Neural crest cell (in vitro differentiated cells): ENCODE data around the gene INPP4B. TPM values are rescaled to one million over a fixed set of nuclear protein-coding genes. Genes with fewer than 3 reads are reported as not detected.

Source experiments
- DNase-seq: peaks from one replicate; pipeline ENCODE4 v3.0.0; 2021; ENCODE audit warnings: low read depth, mixed read lengths, low spot score
- H3K27ac Mint-ChIP-seq: one replicate; pipeline ENCODE4 v1.8.0; 2021; ENCODE audit warnings: mild to moderate bottlenecking, mixed read lengths; ENCODE audit not compliant: unreplicated experiment
- H3K27me3 Mint-ChIP-seq: 2 replicates; pipeline ENCODE4 v1.8.0; 2021; ENCODE audit warnings: low read depth, mild to moderate bottlenecking, mixed read lengths
- H3K36me3 Mint-ChIP-seq: 2 replicates; pipeline ENCODE4 v1.8.0; 2021; ENCODE audit warnings: low read depth, mild to moderate bottlenecking, mixed read lengths
- H3K4me1 Mint-ChIP-seq: 2 replicates; pipeline ENCODE4 v1.8.0; 2021; ENCODE audit warnings: mixed read lengths
- H3K4me3 Mint-ChIP-seq: one replicate; pipeline ENCODE4 v1.8.0; 2021; ENCODE audit warnings: mild to moderate bottlenecking, mixed read lengths
- H3K9me3 Mint-ChIP-seq: 2 replicates; pipeline ENCODE4 v1.8.0; 2021; ENCODE audit warnings: mixed read lengths
- total RNA-seq: library from RNA; stranded (reverse); gene quantifications from 2 replicates; pipeline ENCODE4 v1.2.1, GENCODE V29; 2021
- TF ChIP-seq, protein P1 (sequence below): fragments of 200-600 bp; sonication (generic); conservative IDR thresholded peaks from 2 replicates; pipeline ENCODE4 v1.5.0; 2021; ENCODE audit warnings: antibody characterized with exemption, mild to moderate bottlenecking

Gene INPP4B
- total RNA-seq, 1 donor from 2014 or later = 7.3 TPM

DNA sequence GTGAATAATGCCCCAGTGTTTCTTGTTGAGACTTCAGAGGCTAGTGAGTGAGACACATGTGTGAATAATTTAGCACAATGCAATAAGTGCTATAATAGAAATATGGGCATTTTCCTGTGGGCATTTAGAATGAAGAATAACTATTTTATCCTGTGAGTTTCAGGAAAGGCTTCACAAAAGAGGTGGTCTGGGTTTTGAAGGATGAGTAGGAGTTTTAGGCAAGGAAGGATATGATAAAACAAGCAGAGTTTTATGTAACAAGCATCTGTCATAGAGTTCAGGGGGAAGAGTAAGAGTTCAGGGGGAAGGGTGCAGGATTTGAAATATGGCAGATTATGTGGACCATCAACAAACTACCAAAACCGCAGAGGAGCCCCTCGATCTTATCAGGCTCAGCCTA lies 529.2 kb downstream of the INPP4B start:
- H3K9me3 Mint-ChIP-seq = peaks cover 12% of the 10 kb centered on the region
- H3K27me3 Mint-ChIP-seq = no peaks in the 10 kb centered on the region
- H3K4me3 Mint-ChIP-seq = no peak overlapping the region
- TF ChIP-seq, protein P1, sequence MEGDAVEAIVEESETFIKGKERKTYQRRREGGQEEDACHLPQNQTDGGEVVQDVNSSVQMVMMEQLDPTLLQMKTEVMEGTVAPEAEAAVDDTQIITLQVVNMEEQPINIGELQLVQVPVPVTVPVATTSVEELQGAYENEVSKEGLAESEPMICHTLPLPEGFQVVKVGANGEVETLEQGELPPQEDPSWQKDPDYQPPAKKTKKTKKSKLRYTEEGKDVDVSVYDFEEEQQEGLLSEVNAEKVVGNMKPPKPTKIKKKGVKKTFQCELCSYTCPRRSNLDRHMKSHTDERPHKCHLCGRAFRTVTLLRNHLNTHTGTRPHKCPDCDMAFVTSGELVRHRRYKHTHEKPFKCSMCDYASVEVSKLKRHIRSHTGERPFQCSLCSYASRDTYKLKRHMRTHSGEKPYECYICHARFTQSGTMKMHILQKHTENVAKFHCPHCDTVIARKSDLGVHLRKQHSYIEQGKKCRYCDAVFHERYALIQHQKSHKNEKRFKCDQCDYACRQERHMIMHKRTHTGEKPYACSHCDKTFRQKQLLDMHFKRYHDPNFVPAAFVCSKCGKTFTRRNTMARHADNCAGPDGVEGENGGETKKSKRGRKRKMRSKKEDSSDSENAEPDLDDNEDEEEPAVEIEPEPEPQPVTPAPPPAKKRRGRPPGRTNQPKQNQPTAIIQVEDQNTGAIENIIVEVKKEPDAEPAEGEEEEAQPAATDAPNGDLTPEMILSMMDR = no peak
- H3K36me3 Mint-ChIP-seq = peaks cover 5% of the 10 kb centered on the region
- DNase-seq = no peak
- no peak overlapping the region for H3K27ac Mint-ChIP-seq
- H3K4me1 Mint-ChIP-seq = peaks cover 10% of the 10 kb centered on the region

DNA sequence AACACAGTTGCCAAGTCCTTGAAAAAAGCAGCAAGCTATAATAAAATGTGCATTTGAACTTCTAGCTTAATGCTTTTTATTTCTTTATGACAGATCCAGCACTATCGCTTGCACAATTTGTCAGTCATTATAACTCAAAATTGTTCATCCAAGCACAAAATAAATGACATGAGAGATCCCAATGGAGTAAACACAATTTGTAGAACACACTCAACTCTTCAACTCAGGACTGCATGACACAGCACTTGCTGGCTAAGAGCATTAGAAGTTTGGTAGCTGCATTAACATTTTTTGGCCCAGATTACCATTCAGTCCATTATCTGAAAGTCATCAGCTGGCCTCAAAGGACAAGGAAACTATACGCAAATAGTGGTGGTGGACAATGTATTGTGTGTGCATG lies 530.1 kb downstream of the INPP4B start:
- TF ChIP-seq, protein P1 = no peak
- DNase-seq = no peak
- H3K36me3 Mint-ChIP-seq = no peaks in the 10 kb centered on the region
- H3K4me1 Mint-ChIP-seq = peaks cover 10% of the 10 kb centered on the region
- H3K27me3 Mint-ChIP-seq = no peaks in the 10 kb centered on the region
- H3K4me3 Mint-ChIP-seq = no peak overlapping the region
- no peak overlapping the region for H3K27ac Mint-ChIP-seq
- H3K9me3 Mint-ChIP-seq = peaks cover 4% of the 10 kb centered on the region

DNA sequence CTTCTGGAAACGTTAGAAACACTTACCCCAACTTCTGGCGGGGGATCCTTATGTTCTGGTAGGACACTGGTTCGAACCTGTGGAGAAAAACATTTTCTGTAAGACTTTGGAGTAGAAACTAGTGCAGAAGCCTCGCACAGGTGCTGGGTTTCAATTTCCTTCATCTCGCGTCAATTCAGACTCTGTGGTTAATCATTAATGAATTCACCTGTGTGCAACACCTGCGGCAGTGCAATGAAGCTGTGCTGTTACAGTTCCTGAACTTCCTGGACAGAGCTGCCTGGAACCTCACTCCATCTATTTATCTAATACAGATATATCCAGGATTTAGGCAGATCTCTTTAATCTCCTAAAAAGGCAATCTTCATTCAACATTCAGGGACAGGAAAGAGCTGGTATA lies 531.4 kb downstream of the INPP4B start:
- no peak overlapping the region for H3K4me3 Mint-ChIP-seq
- H3K9me3 Mint-ChIP-seq = peaks cover 2% of the 10 kb centered on the region
- H3K27ac Mint-ChIP-seq = no peak overlapping the region
- peaks cover 10% of the 10 kb centered on the region for H3K4me1 Mint-ChIP-seq
- no peaks in the 10 kb centered on the region for H3K27me3 Mint-ChIP-seq
- no peak for DNase-seq
- no peaks in the 10 kb centered on the region for H3K36me3 Mint-ChIP-seq
- TF ChIP-seq, protein P1 = no peak

DNA sequence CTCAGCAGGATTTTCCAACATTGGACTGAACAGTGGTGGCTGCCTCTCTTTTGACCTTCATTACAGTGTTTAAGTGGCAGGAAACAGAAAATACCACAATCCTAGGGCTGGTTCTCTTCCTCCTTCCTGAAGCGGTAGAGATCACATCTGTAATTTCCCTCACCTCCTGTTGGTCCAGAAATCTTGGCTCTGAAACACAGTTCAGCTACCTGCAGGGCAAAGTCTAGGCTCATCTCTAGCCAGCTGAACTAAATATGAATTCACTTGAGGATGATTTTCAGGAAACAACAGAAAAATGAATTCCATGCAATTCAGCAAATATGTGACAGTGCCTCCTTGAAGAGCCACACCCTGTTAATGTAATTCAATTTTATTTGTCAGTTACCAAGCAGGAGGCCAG lies 531.9 kb downstream of the INPP4B start:
- H3K27ac Mint-ChIP-seq = no peak overlapping the region

DNA sequence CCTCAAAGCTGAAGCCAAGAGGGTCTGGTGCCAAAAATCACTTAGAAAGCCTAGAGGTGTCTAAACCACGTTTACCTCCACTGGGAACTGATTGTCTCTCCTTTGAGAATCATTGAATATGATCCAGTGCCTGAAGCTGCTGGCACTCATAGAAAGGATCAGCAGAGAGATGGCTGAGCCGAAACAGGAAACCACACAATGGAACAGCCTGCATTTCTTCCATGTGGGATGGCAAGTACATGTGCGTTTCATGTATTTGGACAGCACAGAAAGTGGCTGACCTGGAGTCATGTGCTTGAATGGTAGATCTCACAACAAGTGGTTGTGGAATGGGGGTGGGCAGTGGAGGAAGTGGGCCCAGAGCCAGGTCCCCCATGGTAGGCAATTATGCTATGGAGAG lies 533.7 kb downstream of the INPP4B start:
- H3K27me3 Mint-ChIP-seq = no peaks in the 10 kb centered on the region
- no peaks in the 10 kb centered on the region for H3K36me3 Mint-ChIP-seq
- no peak overlapping the region for H3K4me3 Mint-ChIP-seq
- no peak for DNase-seq
- no peaks in the 10 kb centered on the region for H3K9me3 Mint-ChIP-seq
- H3K4me1 Mint-ChIP-seq = peaks cover 6% of the 10 kb centered on the region
- TF ChIP-seq, protein P1 = no peak
- H3K27ac Mint-ChIP-seq = no peak overlapping the region

More for the DNA sequence above, 531.9 kb downstream of the INPP4B start:
- DNase-seq = no peak
- Mint-ChIP-seq H3K9me3 (peaks cover 2% of the 10 kb centered on the region), H3K4me1 (peaks cover 10% of the 10 kb centered on the region), H3K27me3 (no peaks in the 10 kb centered on the region), H3K36me3 (no peaks in the 10 kb centered on the region), H3K4me3 (no peak overlapping the region)
- TF ChIP-seq, protein P1 = no peak

DNA sequence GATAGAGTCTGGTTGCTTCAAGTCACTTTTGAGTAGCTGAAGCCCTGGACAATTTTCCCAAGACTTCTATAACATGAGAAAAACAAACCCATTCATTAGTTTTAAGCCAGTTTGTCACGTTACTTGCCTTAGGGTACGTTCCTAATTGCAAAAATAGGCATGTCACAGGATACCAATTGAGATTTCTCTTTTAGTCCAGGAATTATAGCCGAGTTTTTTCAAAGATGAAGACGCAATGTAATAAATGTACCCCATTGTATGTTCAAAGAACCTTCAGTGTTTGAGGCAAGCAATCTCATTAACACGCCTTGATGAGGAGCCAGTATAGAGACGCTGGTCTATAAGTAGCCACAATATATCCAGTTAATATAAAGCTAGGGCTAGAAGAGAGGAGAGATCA lies 534.2 kb downstream of the INPP4B start:
- Mint-ChIP-seq H3K9me3 (no peaks in the 10 kb centered on the region), H3K4me3 (no peak overlapping the region), H3K27me3 (no peaks in the 10 kb centered on the region), H3K36me3 (no peaks in the 10 kb centered on the region), H3K27ac (no peak overlapping the region), H3K4me1 (peaks cover 2% of the 10 kb centered on the region)
- no peak for DNase-seq
- TF ChIP-seq, protein P1 = no peak
